K562 (cell line): ENCODE data around the gene MAP3K15. TPM values are rescaled to one million over a fixed set of nuclear protein-coding genes. Genes with fewer than 3 reads are reported as not detected.

ENCODE experiments used
- ATAC-seq: fragments of 200-7000 bp; cut with Tn5 transposase; 3 replicates; pipeline ENCODE4 v1.9.1; 2020; ENCODE audit warnings: moderate library complexity
- BruUV-seq: library from RNA; stranded (reverse); fragments of 400-500 nt; replicated peaks from 2 replicates; lab custom pipeline; 2021; lab: Mats Ljungman, UMichigan
- CTCF ChIA-PET: fragments of 300-600 bp; formaldehyde crosslinking; extraction: SDS; loops from one replicate; lab custom pipeline; 2021; ENCODE audit warnings: low intra/inter-chr PET ratio; lab: Yijun Ruan, JAX
- POLR2A ChIA-PET: fragments of 300-600, 350-650 bp; sonication (Branson Sonifier 250); formaldehyde crosslinking; extraction: SDS; loops from one replicate; lab custom pipeline; 2021; ENCODE audit warnings: antibody characterized with exemption, inconsistent platforms; lab: Yijun Ruan, JAX
- DNase-seq, 4 experiments: peaks; one replicate each; pipeline versions ENCODE4 v3.0.0 to v3.0.0-alpha.2; 2011 to 2018; ENCODE audit warnings: low spot score in 3 of 4, mixed read lengths in 3 of 4; ENCODE audit errors: extremely low read depth in 1 of 4
- FAIRE-seq: peaks from 2 replicates; lab custom pipeline; 2011; peaks lifted over from hg19 to GRCh38; lab: Jason Lieb, UNC
- H2AFZ ChIP-seq: 2 replicates; pipeline ENCODE4 v1.6.0; 2011; ENCODE audit warnings: low read depth, low read length, control low read depth, inconsistent platforms
- H3K27ac ChIP-seq: fragments of 200-600 bp; 3 replicates; pipeline ENCODE4 v1.8.0; 2011; ENCODE audit warnings: low read depth, mild to moderate bottlenecking, control low read depth, inconsistent platforms, low read length, moderate library complexity, mixed read lengths; ENCODE audit errors: extremely low read depth
- H3K27me3 ChIP-seq, 2 experiments: fragments of 300-600 bp in 1 of 2; 2 replicates in 1 of 2; 3 replicates in 1 of 2; pipeline versions ENCODE4 v1.6.0 to v1.8.0; 2011; ENCODE audit warnings: inconsistent platforms in 2 of 2, low read length in 2 of 2, mild to moderate bottlenecking in 1 of 2, mixed read lengths in 1 of 2, moderate library complexity in 1 of 2; ENCODE audit not compliant: control insufficient read depth in 2 of 2, insufficient read depth in 2 of 2
- H3K36me3 ChIP-seq: fragments of 300-600 bp; 3 replicates; pipeline ENCODE4 v1.8.0; 2011; ENCODE audit warnings: mild to moderate bottlenecking, low read length, inconsistent platforms; ENCODE audit not compliant: control insufficient read depth, insufficient read depth
- H3K4me1 ChIP-seq, 2 experiments: fragments of 200-600 bp in 1 of 2; replicated peaks in 1 of 2; 2 replicates in 1 of 2; 3 replicates in 1 of 2; pipeline versions ENCODE4 v1.5.1 to v1.8.0; 2011; ENCODE audit warnings: inconsistent platforms in 2 of 2, low read length in 2 of 2, mild to moderate bottlenecking in 1 of 2, mixed read lengths in 1 of 2, moderate library complexity in 1 of 2; ENCODE audit not compliant: control insufficient read depth in 2 of 2, insufficient read depth in 2 of 2
- H3K4me2 ChIP-seq: 2 replicates; pipeline ENCODE4 v1.6.1; 2011; ENCODE audit warnings: low read length, control low read depth, inconsistent platforms, mixed read lengths; ENCODE audit not compliant: insufficient read depth
- H3K4me3 ChIP-seq: fragments of 200-600 bp; sonication (generic), shearing (Covaris generic); 2 replicates; pipeline ENCODE4 v1.5.1; 2016; ENCODE audit warnings: control low read depth, inconsistent platforms
- H3K79me2 ChIP-seq: fragments of 200-600 bp; 3 replicates; pipeline ENCODE4 v1.8.0; 2011; ENCODE audit warnings: low read length, inconsistent platforms; ENCODE audit not compliant: control insufficient read depth, insufficient read depth
- H3K9ac ChIP-seq, 2 experiments: 2 replicates each; pipeline versions ENCODE4 v1.6.0 to v1.6.1; 2011; ENCODE audit warnings: low read depth in 2 of 2, low read length in 2 of 2, control low read depth in 1 of 2, inconsistent platforms in 1 of 2, mild to moderate bottlenecking in 1 of 2, mixed read lengths in 1 of 2; ENCODE audit not compliant: insufficient read depth in 1 of 2
- H3K9me1 ChIP-seq: one replicate; pipeline ENCODE4 v1.6.0; 2011; ENCODE audit warnings: inconsistent platforms, mild to moderate bottlenecking, low read length, moderate library complexity; ENCODE audit not compliant: control insufficient read depth, insufficient read depth
- H3K9me3 ChIP-seq: replicated peaks from 2 replicates; pipeline ENCODE4 v1.5.1; 2011; ENCODE audit warnings: low read depth, low read length, inconsistent platforms; ENCODE audit not compliant: control insufficient read depth, insufficient read depth
- H4K20me1 ChIP-seq: replicated peaks from 2 replicates; pipeline ENCODE4 v1.6.1; 2011; ENCODE audit warnings: low read length, inconsistent platforms, mixed read lengths; ENCODE audit not compliant: control insufficient read depth, insufficient read depth
- BCOR ChIP-seq: fragments of 450-650 bp; IDR thresholded peaks from 2 replicates; pipeline ENCODE4 v1.6.1; 2016
- BRD4 ChIP-seq: fragments of 200-600 bp; sonication (generic); IDR thresholded peaks from 2 replicates; pipeline ENCODE4 v1.6.1; 2017; ENCODE audit warnings: inconsistent platforms
- MAFK ChIP-seq: IDR thresholded peaks from 2 replicates; pipeline ENCODE4 v1.6.1; 2011; ENCODE audit warnings: low read length, improper control_type of control experiment
- MTA1 ChIP-seq: fragments of 450-650 bp; IDR thresholded peaks from 2 replicates; pipeline ENCODE4 v1.6.1; 2017; ENCODE audit warnings: borderline replicate concordance
- TEAD2 ChIP-seq: fragments of 450-650 bp; IDR thresholded peaks from 2 replicates; pipeline ENCODE4 v1.6.1; 2016; ENCODE audit warnings: missing genetic modification characterization, control low read depth, missing compliant biosample characterization
- ZFX ChIP-seq: sonication (generic); formaldehyde crosslinking; IDR thresholded peaks from 2 replicates; pipeline ENCODE4 v1.8.0; 2022; ENCODE audit warnings: mild to moderate bottlenecking, missing genetic modification reagents, moderate library complexity
- ZNF431 ChIP-seq: sonication (generic); formaldehyde crosslinking; IDR thresholded peaks from 2 replicates; pipeline ENCODE4 v1.8.0; 2022; ENCODE audit warnings: mild to moderate bottlenecking, missing genetic modification reagents
- WGBS: fragments of 100-300 bp; shearing (Covaris generic); methylation state at CpG from one replicate; pipeline ENCODE4 v1.1.6; 2016; ENCODE audit warnings: low coverage, mixed read lengths; ENCODE audit not compliant: insufficient coverage; ENCODE audit errors: missing lambda C conversion rate; 5-methylcytosine and 5-hydroxymethylcytosine counted together
- in situ Hi-C: fragments of 300-500 bp; cut with MboI; formaldehyde crosslinking; loops from 4 replicates; pipeline ENCODE4 v1.15.0; 2018; ENCODE audit warnings: inconsistent platforms, mixed read lengths
- intact Hi-C: fragments of 100-400 bp; cut with micrococcal nuclease; formaldehyde crosslinking; loops from 2 replicates; pipeline ENCODE4 v1.14.2; 2022
- polyA plus RNA-seq, 8 experiments: library from polyadenylated mRNA; depleted of rRNA in 4 of 8; stranded (reverse) in 5 of 8; unstranded in 3 of 8; fragments of >200 nt; fragmentation: Nextera tagmentation in 2 of 8; fragmentation: Illumina TruSeq in 1 of 8; extraction: Ambion mirVana in 2 of 8; extraction: Trizol in 1 of 8; gene quantifications; 2 replicates each; pipeline versions ENCODE4 v1.2.1 to v1.2.3, GENCODE V29; 2011 to 2014; ENCODE audit warnings: inconsistent platforms in 1 of 8, missing spikeins in 1 of 8
- total RNA-seq, 7 experiments: library from RNA; depleted of rRNA in 6 of 7; stranded (reverse); fragments of >200 nt in 6 of 7; fragmentation: Illumina TruSeq in 2 of 7; extraction: Trizol in 2 of 7; gene quantifications; 2 replicates each; pipeline versions ENCODE4 v1.2.1 to v1.2.3, GENCODE V29; 2011 to 2021; ENCODE audit warnings: low replicate concordance in 1 of 7
- TF ChIP-seq, protein P1 (sequence below): fragments of 450-650 bp; IDR thresholded peaks from one replicate; pipeline ENCODE4 v1.6.1; 2018; ENCODE audit warnings: mild to moderate bottlenecking, moderate library complexity; ENCODE audit not compliant: partially characterized antibody

MAP3K15 gene
- total and polyA plus RNA-seq, 9 of the 15 experiments (the other 6 are each of a cell fraction or from before 2014, with no cell fraction given) = 0.03 to 0.29 (median 0.14) TPM; not detected in 5

GRCh38 chrX:19563327-19563726 lies 48.0 kb upstream of the MAP3K15 start:
- BruUV-seq = no TSS peak
- TF ChIP-seq MTA1 = no peak
- TF ChIP-seq BCOR = no peak
- no peak for TF ChIP-seq BRD4
- TF ChIP-seq, protein P1, sequence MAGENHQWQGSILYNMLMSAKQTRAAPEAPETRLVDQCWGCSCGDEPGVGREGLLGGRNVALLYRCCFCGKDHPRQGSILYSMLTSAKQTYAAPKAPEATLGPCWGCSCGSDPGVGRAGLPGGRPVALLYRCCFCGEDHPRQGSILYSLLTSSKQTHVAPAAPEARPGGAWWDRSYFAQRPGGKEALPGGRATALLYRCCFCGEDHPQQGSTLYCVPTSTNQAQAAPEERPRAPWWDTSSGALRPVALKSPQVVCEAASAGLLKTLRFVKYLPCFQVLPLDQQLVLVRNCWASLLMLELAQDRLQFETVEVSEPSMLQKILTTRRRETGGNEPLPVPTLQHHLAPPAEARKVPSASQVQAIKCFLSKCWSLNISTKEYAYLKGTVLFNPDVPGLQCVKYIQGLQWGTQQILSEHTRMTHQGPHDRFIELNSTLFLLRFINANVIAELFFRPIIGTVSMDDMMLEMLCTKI = no peak
- TF ChIP-seq MAFK = no peak
- TF ChIP-seq TEAD2 (tag) = no peak
- TF ChIP-seq ZFX = no peak
- no peak for TF ChIP-seq ZNF431 (CRISPR knock-in tag)
- TF ChIP-seq, all 486 proteins: peak for 0
- FAIRE-seq = no peak

More at GRCh38 chrX:19563327-19563726, 48.0 kb upstream of the MAP3K15 start:
- intact Hi-C loops (no loop called here), in situ Hi-C loops (no loop called here)
- H3K4me1 ChIP-seq = peaks cover 0 to 4% of the 10 kb centered on the region in 2 experiments; a peak in 3 of 5 replicates
- H2AFZ ChIP-seq = no peak overlapping the region
- ATAC-seq (no peak), DNase-seq (no peak)
- ChIA-PET CTCF (no interaction called here), POLR2A (no interaction called here)
- H3K4me2 ChIP-seq = no peak overlapping the region
- no peaks in the 10 kb centered on the region for H3K9me3 ChIP-seq
- H3K4me3 ChIP-seq = no peak overlapping the region
- H3K79me2 ChIP-seq = no peaks in the 10 kb centered on the region
- H4K20me1 ChIP-seq = no peaks in the 10 kb centered on the region
- H3K9ac ChIP-seq = no peak overlapping the region
- no peak overlapping the region for H3K27ac ChIP-seq
- H3K9me1 ChIP-seq = no peaks in the 10 kb centered on the region
- peaks cover 0 to 6% of the 10 kb centered on the region in 2 experiments; a peak in 2 of 5 replicates for H3K27me3 ChIP-seq
- WGBS = 8% methylated on average over 10 of the region's 10 CpGs
- no peaks in the 10 kb centered on the region for H3K36me3 ChIP-seq
